ENCODE measurements around the gene ADORA2A. TPM values are rescaled to one million over a fixed set of nuclear protein-coding genes. Genes with fewer than 3 reads are reported as not detected.

Gene ADORA2A
- total RNA-seq, 1 experiment from 2014 or later: 3.4 TPM

DNA sequence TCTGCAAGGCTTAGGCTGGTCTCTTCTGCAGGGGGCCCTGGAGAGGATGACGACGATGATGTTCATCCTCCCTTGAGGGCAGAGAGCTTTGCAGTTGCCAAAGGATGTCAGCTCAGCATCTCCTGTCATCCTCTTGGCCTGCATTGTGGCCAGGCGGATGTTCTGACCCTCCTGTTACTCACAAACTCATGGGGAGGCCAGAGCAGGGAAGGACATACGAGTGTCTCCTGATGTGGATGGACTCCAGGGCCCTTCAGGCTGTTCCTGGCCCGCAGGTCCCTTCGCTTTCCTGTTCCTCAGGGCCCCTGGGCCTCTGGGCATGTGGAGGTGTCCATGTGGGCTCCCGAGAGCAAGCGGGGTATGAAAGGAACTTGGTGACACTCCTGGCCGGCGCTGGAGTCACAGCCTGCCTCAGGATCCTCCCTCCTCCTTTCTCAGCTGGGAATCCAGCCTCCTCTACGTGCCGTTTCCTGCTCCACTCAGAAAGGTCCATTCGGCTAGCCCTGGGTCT lies 8.5 kb downstream of the ADORA2A start:
- H3K27ac ChIP-seq: no peak overlapping the region
- no peak overlapping the region for H3K4me3 ChIP-seq
- H3K9me3 ChIP-seq (replicated peaks): no peaks in the 10 kb centered on the region
- H3K4me1 ChIP-seq (replicated peaks): peaks cover 24% of the 10 kb centered on the region
- no peaks in the 10 kb centered on the region for H3K36me3 ChIP-seq
- no peaks in the 10 kb centered on the region for H3K27me3 ChIP-seq (replicated peaks)
- DNase-seq (ENCODE audit: low read depth in 1 of 2, low spot score in 2 of 2): no peak

DNA sequence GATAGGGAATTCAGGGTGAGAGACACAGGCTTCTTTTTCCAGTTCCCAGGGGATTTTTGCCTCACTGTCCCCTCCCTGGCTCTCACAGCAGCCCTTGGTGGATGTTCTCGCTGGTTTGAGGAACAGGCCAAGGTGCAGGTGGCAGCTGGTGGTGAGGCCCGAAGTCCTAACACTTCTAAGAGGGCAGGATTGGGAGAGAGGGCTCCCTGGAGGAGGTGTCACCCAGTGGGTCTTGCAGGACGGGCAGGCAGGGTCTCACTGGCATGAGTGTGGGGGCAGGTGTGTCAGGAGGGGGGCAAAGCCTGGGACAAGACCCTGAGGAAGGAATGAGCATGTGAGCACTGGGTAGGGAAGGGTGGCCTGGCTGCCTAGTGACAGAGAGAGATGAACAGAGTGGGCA lies 9.2 kb downstream of the ADORA2A start:
- Histone ChIP-seq H3K27ac (no peak overlapping the region), H3K4me3 (no peak overlapping the region), H3K9me3 (replicated peaks) (no peaks in the 10 kb centered on the region), H3K4me1 (replicated peaks) (peaks cover 24% of the 10 kb centered on the region), H3K27me3 (replicated peaks) (no peaks in the 10 kb centered on the region), H3K36me3 (no peaks in the 10 kb centered on the region)
- DNase-seq (ENCODE audit: low read depth in 1 of 2, low spot score in 2 of 2): no peak

DNA sequence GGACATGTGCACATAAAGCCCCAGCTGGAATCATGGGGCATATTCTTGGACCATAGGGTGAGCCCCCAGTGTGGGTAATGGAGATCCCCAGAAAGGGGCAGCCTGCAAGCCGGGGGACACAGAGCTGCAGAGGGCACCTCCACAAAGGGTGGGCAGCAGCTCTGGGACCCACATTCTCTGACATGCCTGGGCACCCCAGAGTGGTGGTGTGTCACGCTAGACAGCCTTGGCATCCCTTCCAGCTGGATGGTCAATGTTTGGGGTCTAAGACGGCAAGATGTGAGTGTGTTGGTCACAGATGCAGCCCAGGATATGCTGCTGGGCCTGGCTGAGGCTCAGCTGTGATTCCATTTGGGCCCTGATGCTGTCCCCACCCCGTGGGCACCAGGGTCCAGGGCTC lies 9.7 kb downstream of the ADORA2A start:
- peaks cover 24% of the 10 kb centered on the region for H3K4me1 ChIP-seq (replicated peaks)
- no peaks in the 10 kb centered on the region for H3K27me3 ChIP-seq (replicated peaks)
- H3K36me3 ChIP-seq: no peaks in the 10 kb centered on the region
- no peak for DNase-seq (ENCODE audit: low read depth in 1 of 2, low spot score in 2 of 2)
- H3K27ac ChIP-seq: no peak overlapping the region
- no peak overlapping the region for H3K4me3 ChIP-seq
- H3K9me3 ChIP-seq (replicated peaks): no peaks in the 10 kb centered on the region

DNA sequence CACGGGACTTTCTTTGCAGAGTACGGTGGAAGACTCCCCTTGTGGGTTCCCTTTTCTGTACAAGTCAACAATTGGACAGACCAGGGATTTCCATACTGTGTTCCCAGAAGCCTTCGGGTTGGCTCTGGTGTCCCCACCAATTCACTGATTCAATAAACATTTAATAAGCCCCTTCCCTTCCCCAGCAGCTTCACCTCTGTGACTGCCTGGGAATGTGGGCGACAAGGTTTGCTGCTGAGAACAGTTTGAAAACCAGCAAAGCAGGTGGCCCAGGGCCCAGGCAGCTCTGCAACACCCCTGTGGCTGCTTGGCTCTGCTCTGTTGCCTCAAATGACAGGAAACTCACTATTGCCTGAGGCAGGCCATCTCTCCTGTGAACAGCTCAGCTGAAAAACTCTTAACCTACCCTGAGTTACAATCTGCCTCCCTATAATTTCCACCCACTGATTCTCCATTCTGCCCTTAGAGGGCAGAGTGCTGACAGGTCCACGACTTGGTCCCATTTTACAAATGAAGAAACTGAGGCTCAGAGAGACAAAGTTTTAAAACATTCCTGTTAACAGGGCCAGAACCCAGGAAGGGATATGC lies 10.4 kb downstream of the ADORA2A start:
- Histone ChIP-seq H3K27ac (no peak overlapping the region), H3K4me3 (no peak overlapping the region), H3K27me3 (replicated peaks) (no peaks in the 10 kb centered on the region), H3K36me3 (no peaks in the 10 kb centered on the region), H3K4me1 (replicated peaks) (peaks cover 24% of the 10 kb centered on the region), H3K9me3 (replicated peaks) (no peaks in the 10 kb centered on the region)
- no peak for DNase-seq (ENCODE audit: low read depth in 1 of 2, low spot score in 2 of 2)

DNA sequence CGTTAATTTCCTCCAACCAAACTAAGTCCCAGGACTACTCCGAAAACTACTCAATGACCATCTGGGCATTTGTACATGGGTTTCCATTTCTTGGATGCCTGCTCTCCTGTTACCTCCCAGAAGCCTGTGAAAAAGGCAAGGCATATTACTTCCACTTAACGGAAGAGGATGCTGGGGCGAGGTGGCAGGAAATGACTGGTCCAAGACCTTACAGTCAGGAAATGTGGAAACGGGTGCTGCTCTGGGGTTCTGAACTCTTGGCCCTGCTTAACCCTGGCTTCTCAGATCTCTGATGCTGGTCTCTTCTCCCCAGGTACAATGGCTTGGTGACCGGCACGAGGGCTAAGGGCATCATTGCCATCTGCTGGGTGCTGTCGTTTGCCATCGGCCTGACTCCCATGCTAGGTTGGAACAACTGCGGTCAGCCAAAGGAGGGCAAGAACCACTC lies 12.9 kb downstream of the ADORA2A start:
- Histone ChIP-seq H3K27ac (no peak overlapping the region), H3K27me3 (replicated peaks) (no peaks in the 10 kb centered on the region), H3K9me3 (replicated peaks) (no peaks in the 10 kb centered on the region), H3K36me3 (no peaks in the 10 kb centered on the region), H3K4me1 (replicated peaks) (peaks cover 9% of the 10 kb centered on the region), H3K4me3 (no peak overlapping the region)
- DNase-seq (ENCODE audit: low read depth in 1 of 2, low spot score in 2 of 2): no peak

DNA sequence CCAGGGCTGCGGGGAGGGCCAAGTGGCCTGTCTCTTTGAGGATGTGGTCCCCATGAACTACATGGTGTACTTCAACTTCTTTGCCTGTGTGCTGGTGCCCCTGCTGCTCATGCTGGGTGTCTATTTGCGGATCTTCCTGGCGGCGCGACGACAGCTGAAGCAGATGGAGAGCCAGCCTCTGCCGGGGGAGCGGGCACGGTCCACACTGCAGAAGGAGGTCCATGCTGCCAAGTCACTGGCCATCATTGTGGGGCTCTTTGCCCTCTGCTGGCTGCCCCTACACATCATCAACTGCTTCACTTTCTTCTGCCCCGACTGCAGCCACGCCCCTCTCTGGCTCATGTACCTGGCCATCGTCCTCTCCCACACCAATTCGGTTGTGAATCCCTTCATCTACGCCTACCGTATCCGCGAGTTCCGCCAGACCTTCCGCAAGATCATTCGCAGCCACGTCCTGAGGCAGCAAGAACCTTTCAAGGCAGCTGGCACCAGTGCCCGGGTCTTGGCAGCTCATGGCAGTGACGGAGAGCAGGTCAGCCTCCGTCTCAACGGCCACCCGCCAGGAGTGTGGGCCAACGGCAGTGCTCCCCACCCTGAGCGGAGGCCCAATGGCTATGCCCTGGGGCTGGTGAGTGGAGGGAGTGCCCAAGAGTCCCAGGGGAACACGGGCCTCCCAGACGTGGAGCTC lies 13.5 kb downstream of the ADORA2A start:
- H3K4me1 ChIP-seq (replicated peaks): peaks cover 9% of the 10 kb centered on the region
- no peak for DNase-seq (ENCODE audit: low read depth in 1 of 2, low spot score in 2 of 2)
- no peaks in the 10 kb centered on the region for H3K27me3 ChIP-seq (replicated peaks)
- no peaks in the 10 kb centered on the region for H3K36me3 ChIP-seq
- H3K4me3 ChIP-seq: no peak overlapping the region
- H3K27ac ChIP-seq: no peak overlapping the region
- H3K9me3 ChIP-seq (replicated peaks): no peaks in the 10 kb centered on the region

DNA sequence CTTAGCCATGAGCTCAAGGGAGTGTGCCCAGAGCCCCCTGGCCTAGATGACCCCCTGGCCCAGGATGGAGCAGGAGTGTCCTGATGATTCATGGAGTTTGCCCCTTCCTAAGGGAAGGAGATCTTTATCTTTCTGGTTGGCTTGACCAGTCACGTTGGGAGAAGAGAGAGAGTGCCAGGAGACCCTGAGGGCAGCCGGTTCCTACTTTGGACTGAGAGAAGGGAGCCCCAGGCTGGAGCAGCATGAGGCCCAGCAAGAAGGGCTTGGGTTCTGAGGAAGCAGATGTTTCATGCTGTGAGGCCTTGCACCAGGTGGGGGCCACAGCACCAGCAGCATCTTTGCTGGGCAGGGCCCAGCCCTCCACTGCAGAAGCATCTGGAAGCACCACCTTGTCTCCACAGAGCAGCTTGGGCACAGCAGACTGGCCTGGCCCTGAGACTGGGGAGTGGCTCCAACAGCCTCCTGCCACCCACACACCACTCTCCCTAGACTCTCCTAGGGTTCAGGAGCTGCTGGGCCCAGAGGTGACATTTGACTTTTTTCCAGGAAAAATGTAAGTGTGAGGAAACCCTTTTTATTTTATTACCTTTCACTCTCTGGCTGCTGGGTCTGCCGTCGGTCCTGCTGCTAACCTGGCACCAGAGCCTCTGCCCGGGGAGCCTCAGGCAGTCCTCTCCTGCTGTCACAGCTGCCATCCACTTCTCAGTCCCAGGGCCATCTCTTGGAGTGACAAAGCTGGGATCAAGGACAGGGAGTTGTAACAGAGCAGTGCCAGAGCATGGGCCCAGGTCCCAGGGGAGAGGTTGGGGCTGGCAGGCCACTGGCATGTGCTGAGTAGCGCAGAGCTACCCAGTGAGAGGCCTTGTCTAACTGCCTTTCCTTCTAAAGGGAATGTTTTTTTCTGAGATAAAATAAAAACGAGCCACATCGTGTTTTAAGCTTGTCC lies 14.3 kb downstream of the ADORA2A start:
- H3K4me1 ChIP-seq (replicated peaks): peaks cover 10% of the 10 kb centered on the region
- DNase-seq (ENCODE audit: low read depth in 1 of 2, low spot score in 2 of 2): no peak
- H3K4me3 ChIP-seq: no peak overlapping the region

DNA sequence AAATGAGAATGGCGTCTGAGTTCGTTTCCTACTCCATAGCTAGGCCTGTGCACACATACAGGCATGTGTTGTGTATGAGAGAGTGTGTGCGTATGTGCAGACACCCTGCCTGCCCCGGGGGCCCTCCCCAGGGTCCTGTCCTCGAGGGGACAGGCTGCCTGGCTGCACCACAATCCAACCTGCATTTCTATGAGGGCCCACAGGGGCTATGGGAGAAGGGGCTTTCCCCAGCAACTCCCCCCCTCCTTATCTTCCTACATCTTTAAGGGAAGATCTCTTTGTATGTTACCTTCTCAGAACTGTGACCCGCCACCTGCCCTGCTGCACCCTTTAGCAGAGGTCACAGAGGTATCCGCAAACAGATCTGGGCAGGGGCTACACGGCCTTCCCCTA lies 14.9 kb downstream of the ADORA2A start:
- H3K4me1 ChIP-seq (replicated peaks): peaks cover 10% of the 10 kb centered on the region
- no peaks in the 10 kb centered on the region for H3K27me3 ChIP-seq (replicated peaks)
- no peak overlapping the region for H3K27ac ChIP-seq
- DNase-seq (ENCODE audit: low read depth in 1 of 2, low spot score in 2 of 2): no peak
- no peaks in the 10 kb centered on the region for H3K9me3 ChIP-seq (replicated peaks)
- no peak overlapping the region for H3K4me3 ChIP-seq
- H3K36me3 ChIP-seq: no peaks in the 10 kb centered on the region

More for the DNA sequence above, 14.3 kb downstream of the ADORA2A start:
- Histone ChIP-seq H3K9me3 (replicated peaks) (no peaks in the 10 kb centered on the region), H3K36me3 (no peaks in the 10 kb centered on the region), H3K27ac (no peak overlapping the region), H3K27me3 (replicated peaks) (no peaks in the 10 kb centered on the region)

DNA sequence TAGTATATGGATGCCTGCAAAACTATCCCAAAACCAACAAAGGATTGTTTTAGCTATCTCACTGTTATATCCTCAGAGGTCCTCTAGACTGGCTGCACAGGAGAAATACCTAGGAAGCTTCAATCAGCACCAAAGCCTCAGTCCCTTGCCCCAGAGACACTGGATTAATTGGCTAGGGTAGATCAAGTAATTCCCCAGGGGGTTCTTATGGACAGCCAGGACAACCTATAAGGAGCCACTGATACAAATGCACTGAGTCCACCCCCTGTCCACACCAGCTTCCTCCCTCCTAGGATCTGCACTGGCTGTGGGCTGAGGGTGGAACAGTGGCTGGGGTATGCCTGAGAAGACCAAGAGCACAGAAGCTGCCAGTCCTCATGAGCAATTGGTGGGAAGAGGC lies 16.3 kb downstream of the ADORA2A start:
- Histone ChIP-seq H3K9me3 (replicated peaks) (no peaks in the 10 kb centered on the region), H3K27ac (no peak overlapping the region), H3K36me3 (no peaks in the 10 kb centered on the region), H3K4me1 (replicated peaks) (peaks cover 10% of the 10 kb centered on the region), H3K27me3 (replicated peaks) (no peaks in the 10 kb centered on the region), H3K4me3 (no peak overlapping the region)
- no peak for DNase-seq (ENCODE audit: low read depth in 1 of 2, low spot score in 2 of 2)

DNA sequence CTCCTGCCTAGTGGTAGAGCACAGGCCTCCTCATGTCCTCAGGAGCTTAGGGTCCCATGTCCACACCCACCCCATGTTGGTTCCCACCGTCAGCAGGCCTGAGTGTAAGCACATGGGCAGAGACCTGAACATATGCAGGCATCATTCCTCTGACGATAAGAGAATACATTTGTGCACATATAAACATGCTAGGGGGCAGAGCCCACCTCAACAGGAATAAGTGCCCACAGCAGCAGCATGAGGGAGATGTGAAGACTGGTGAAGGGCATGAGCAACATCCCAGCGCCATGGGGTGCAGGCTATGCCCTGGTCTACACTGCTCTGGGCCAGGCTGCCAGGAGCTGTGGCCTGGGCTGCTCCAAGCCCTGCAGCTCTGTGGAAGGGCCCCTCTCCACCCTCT lies 16.9 kb downstream of the ADORA2A start:
- Histone ChIP-seq H3K4me1 (replicated peaks) (peaks cover 10% of the 10 kb centered on the region), H3K36me3 (no peaks in the 10 kb centered on the region), H3K27me3 (replicated peaks) (no peaks in the 10 kb centered on the region), H3K27ac (no peak overlapping the region), H3K4me3 (no peak overlapping the region), H3K9me3 (replicated peaks) (no peaks in the 10 kb centered on the region)
- DNase-seq (ENCODE audit: low read depth in 1 of 2, low spot score in 2 of 2): no peak

DNA sequence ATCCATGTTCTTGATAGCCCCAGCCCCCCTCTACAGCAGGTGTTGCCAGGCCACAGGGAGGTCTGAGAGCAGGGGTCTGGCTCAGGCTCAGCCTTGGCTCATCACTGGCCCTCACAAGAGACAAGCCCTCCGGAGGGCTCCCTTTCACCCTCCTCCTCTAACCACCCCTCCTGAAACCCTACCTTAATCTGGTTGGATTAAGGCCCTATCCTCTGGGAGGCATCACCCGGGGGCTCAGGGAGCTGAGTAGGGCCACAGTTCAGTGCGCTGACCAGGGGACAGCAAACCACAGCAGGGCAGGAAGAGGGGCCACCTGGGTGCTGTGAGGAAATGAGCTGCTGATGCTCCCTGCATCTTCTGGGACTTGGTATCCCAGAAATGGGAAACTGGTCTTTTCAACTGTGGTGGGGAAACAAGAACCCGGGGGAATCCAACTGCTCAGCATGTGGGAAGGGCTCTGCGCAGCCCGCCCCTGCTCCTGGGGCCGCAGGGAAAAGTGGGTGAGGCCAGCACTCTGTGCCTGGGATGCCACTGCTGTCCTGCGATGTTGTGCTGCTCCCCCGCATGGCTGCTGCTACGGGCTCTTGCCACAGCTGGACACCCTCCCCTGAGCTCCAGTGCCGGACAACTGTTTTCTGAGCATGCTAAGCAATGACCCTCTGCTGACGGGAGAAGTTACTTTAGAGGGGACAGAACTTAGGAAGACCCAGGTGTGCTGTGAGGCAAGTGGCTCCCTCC lies 17.5 kb downstream of the ADORA2A start:
- no peaks in the 10 kb centered on the region for H3K36me3 ChIP-seq
- H3K9me3 ChIP-seq (replicated peaks): no peaks in the 10 kb centered on the region
- no peak overlapping the region for H3K27ac ChIP-seq
- no peak overlapping the region for H3K4me3 ChIP-seq
- H3K27me3 ChIP-seq (replicated peaks): no peaks in the 10 kb centered on the region
- no peak for DNase-seq (ENCODE audit: low read depth in 1 of 2, low spot score in 2 of 2)
- H3K4me1 ChIP-seq (replicated peaks): peaks cover 10% of the 10 kb centered on the region

DNA sequence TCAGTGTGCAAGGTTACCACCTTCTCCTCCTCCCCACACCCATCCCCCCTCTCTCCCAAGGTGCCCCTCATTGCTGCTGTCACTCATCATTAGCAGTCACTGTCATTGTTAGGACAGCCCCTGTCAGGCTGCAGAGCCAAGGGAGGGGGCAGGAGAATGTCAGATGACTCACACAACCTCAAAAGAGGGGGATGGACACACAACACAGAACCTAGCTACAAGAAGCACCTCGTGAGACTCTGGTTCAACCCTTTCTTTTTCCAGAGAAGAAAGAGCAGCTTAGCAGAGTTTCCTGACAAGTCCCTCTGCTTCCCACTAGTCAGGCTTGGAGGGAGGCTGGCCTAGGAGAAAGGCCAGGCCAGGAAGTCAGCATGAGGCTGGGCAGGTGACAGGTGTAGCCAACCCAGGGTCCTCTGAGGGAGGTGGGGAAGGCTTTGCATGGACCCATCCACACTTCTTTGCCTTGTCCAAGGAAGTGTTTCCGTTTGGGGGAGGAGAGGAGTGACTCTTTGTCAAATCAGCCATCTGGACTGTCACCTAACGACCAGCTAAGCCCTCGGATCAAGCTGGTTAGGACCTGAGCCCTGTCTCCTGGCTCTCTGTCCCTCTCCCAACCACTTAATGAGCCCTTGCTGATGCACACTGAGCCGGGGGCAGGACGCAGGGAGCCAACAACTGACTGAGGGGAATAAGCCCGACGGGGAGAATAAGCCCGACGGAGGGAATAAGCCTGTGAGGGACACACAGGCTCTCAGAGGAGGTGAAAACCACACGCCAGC lies 18.3 kb downstream of the ADORA2A start:
- no peak overlapping the region for H3K4me3 ChIP-seq
- no peaks in the 10 kb centered on the region for H3K36me3 ChIP-seq
- no peaks in the 10 kb centered on the region for H3K27me3 ChIP-seq (replicated peaks)
- DNase-seq (ENCODE audit: low read depth in 1 of 2, low spot score in 2 of 2): no peak
- no peak overlapping the region for H3K27ac ChIP-seq
- peaks cover 10% of the 10 kb centered on the region for H3K4me1 ChIP-seq (replicated peaks)
- no peaks in the 10 kb centered on the region for H3K9me3 ChIP-seq (replicated peaks)

DNA sequence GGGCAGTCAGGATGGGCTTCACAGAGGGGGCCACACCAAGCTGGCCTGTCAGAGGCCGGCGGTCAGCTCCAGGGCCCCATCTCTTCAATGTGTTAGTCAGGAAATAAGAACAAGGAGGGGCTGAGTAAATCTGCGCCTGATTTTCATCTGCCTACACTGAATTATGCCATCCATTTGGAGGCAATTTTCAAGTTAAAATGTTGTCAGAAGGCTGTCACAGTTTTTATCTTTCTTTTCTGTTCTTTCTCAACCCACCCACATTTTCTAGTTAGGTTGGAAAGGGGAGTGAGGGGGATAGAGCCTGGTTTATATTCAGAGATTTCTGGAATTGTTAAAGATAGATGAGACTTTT lies 18.8 kb downstream of the ADORA2A start:
- DNase-seq (ENCODE audit: low read depth in 1 of 2, low spot score in 2 of 2): no peak
- no peak overlapping the region for H3K4me3 ChIP-seq
- H3K36me3 ChIP-seq: no peaks in the 10 kb centered on the region
- H3K27ac ChIP-seq: no peak overlapping the region
- peaks cover 10% of the 10 kb centered on the region for H3K4me1 ChIP-seq (replicated peaks)
- H3K27me3 ChIP-seq (replicated peaks): no peaks in the 10 kb centered on the region
- H3K9me3 ChIP-seq (replicated peaks): no peaks in the 10 kb centered on the region

All from SJSA1 (cell line).